ENCODE measurements around the gene FZD7.

FZD7 gene

DNA sequence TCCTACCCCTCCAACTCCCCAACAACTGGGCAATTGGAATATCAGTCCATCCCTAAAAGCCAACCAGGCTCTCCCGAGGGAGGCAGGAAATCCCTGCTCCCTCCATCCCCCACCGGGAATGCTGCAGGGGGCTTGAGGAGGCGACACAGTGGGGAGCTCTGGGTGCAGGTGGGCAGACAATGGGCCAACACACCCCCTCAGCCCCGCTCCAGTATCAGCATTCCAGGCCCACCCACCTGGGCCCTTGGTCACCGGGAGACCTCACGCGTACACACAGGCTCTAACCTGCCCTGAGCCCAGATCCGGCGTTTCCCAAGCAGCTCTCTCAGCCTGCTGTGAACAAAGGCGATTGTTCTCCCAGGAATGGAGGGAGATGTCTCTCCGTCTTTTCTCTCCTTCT lies 37.6 kb upstream of the FZD7 start:
- Histone ChIP-seq H3K27me3 (ENCODE audit: insufficient read depth, low read length, poor library complexity, severe bottlenecking) (no peaks in the 10 kb centered on the region), H3K4me3 (ENCODE audit: low read length, poor library complexity, severe bottlenecking) (no peak overlapping the region), H3K4me1 (ENCODE audit: insufficient read depth, low read length, poor library complexity, severe bottlenecking) (no peaks in the 10 kb centered on the region), H2AFZ (ENCODE audit: low read length) (no peak overlapping the region), H4K20me1 (ENCODE audit: insufficient read depth, low read length, poor library complexity, severe bottlenecking) (no peaks in the 10 kb centered on the region), H3K79me2 (ENCODE audit: insufficient read depth, low read length) (no peaks in the 10 kb centered on the region), H3F3A (ENCODE audit: low read depth) (no peaks in the 10 kb centered on the region), H3K9ac (ENCODE audit: low read depth, low read length, poor library complexity, severe bottlenecking) (no peak overlapping the region), H3K4me2 (ENCODE audit: low read depth, low read length, poor library complexity, severe bottlenecking) (no peak overlapping the region), H3K36me3 (ENCODE audit: insufficient read depth, low read length) (no peaks in the 10 kb centered on the region), H3K9me2 (replicated peaks; ENCODE audit: low read depth, low read length) (no peaks in the 10 kb centered on the region), H3K9me3 (ENCODE audit: insufficient read depth, low read depth, low read length) (no peaks in the 10 kb centered on the region)
- TF ChIP-seq CTCF (conservative IDR thresholded peaks at IDR 0.05; ENCODE audit: low read length) (no peak), EZH2phosphoT487 (IDR thresholded peaks at IDR 0.05; ENCODE audit: borderline replicate concordance) (no peak)

- Histone ChIP-seq H2AFZ (ENCODE audit: low read length) (no peak overlapping the region), H3K79me2 (ENCODE audit: insufficient read depth, low read length) (no peaks in the 10 kb centered on the region), H3K9ac (ENCODE audit: low read depth, low read length, poor library complexity, severe bottlenecking) (no peak overlapping the region), H3K36me3 (ENCODE audit: insufficient read depth, low read length) (no peaks in the 10 kb centered on the region), H3K9me2 (replicated peaks; ENCODE audit: low read depth, low read length) (no peaks in the 10 kb centered on the region), H3K9me3 (ENCODE audit: insufficient read depth, low read depth, low read length) (no peaks in the 10 kb centered on the region), H3K4me3 (ENCODE audit: low read length, poor library complexity, severe bottlenecking) (no peak overlapping the region), H3K27me3 (ENCODE audit: insufficient read depth, low read length, poor library complexity, severe bottlenecking) (no peaks in the 10 kb centered on the region), H4K20me1 (ENCODE audit: insufficient read depth, low read length, poor library complexity, severe bottlenecking) (no peaks in the 10 kb centered on the region), H3F3A (ENCODE audit: low read depth) (no peaks in the 10 kb centered on the region), H3K4me1 (ENCODE audit: insufficient read depth, low read length, poor library complexity, severe bottlenecking) (no peaks in the 10 kb centered on the region), H3K4me2 (ENCODE audit: low read depth, low read length, poor library complexity, severe bottlenecking) (no peak overlapping the region)
- TF ChIP-seq CTCF (conservative IDR thresholded peaks at IDR 0.05; ENCODE audit: low read length) (no peak), EZH2phosphoT487 (IDR thresholded peaks at IDR 0.05; ENCODE audit: borderline replicate concordance) (no peak)
These were observed 36.9 kb upstream of the FZD7 start for GRCh38 chr2:201996679-201997314.

DNA sequence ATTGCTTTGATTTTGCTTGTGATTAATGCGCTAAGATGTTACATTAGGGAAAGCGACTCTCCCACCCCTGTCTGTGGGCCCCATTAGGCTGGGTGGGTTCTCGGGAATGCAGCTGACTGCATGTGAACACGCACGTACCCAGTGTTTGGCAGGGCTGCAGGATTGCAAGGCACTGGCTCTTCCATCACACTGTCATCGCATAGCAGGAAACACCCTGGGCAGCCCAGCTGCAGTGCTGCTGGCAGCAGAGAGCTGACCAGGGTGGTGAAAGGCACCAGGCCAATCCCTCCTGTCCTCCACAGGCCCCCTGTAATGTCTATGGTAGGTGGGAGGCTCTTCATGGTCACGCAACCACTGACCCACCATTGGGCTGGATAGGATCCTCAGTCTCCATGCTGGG lies 34.4 kb upstream of the FZD7 start:
- TF ChIP-seq CTCF (conservative IDR thresholded peaks at IDR 0.05; ENCODE audit: low read length) (no peak), EZH2phosphoT487 (IDR thresholded peaks at IDR 0.05; ENCODE audit: borderline replicate concordance) (no peak)
- H2AFZ ChIP-seq (ENCODE audit: low read length), result no peak overlapping the region
- no peaks in the 10 kb centered on the region for H3K9me2 ChIP-seq (replicated peaks; ENCODE audit: low read depth, low read length)
- H3K4me2 ChIP-seq (ENCODE audit: low read depth, low read length, poor library complexity, severe bottlenecking), result no peak overlapping the region
- H3K27me3 ChIP-seq (ENCODE audit: insufficient read depth, low read length, poor library complexity, severe bottlenecking), result no peaks in the 10 kb centered on the region
- H3F3A ChIP-seq (ENCODE audit: low read depth), result no peaks in the 10 kb centered on the region
- H3K4me1 ChIP-seq (ENCODE audit: insufficient read depth, low read length, poor library complexity, severe bottlenecking), result no peaks in the 10 kb centered on the region
- H3K36me3 ChIP-seq (ENCODE audit: insufficient read depth, low read length), result no peaks in the 10 kb centered on the region
- no peak overlapping the region for H3K9ac ChIP-seq (ENCODE audit: low read depth, low read length, poor library complexity, severe bottlenecking)
- no peak overlapping the region for H3K4me3 ChIP-seq (ENCODE audit: low read length, poor library complexity, severe bottlenecking)
- no peaks in the 10 kb centered on the region for H4K20me1 ChIP-seq (ENCODE audit: insufficient read depth, low read length, poor library complexity, severe bottlenecking)
- H3K79me2 ChIP-seq (ENCODE audit: insufficient read depth, low read length), result no peaks in the 10 kb centered on the region
- no peaks in the 10 kb centered on the region for H3K9me3 ChIP-seq (ENCODE audit: insufficient read depth, low read depth, low read length)
